GM12878 (cell line): ENCODE measurements around the gene PHRF1. TPM values are rescaled to one million over a fixed set of nuclear protein-coding genes. Genes with fewer than 3 reads are reported as not detected.
A peak's percentile ranks its signal among the peaks of the same experiment; 100 is the strongest.

Experiments
- ATAC-seq: fragments of 200-7000 bp; cut with Tn5 transposase; 3 replicates; pipeline ENCODE4 v1.9.1; 2020; ENCODE audit warnings: mild to moderate bottlenecking, moderate library complexity
- Bru-seq: library from RNA; stranded (reverse); fragments of 400-500 nt; gene quantifications from one replicate; lab custom pipeline; 2021; lab: Mats Ljungman, UMichigan
- BruChase-seq, 2 experiments: library from RNA; stranded (reverse); fragments of 400-500 nt; gene quantifications; one replicate each; lab custom pipeline; 2021; lab: Mats Ljungman, UMichigan
- BruUV-seq: library from RNA; stranded (reverse); fragments of 400-500 nt; replicated peaks from 2 replicates; lab custom pipeline; 2021; lab: Mats Ljungman, UMichigan
- CTCF ChIA-PET: fragments of 300-600 bp; sonication (Branson Sonifier 250); formaldehyde crosslinking; extraction: SDS; loops from one replicate; lab custom pipeline; 2021; ENCODE audit warnings: inconsistent platforms; lab: Yijun Ruan, JAX
- POLR2A ChIA-PET: fragments of 350-600 bp; formaldehyde crosslinking; extraction: SDS; loops from one replicate; lab custom pipeline; 2021; ENCODE audit warnings: inconsistent platforms; lab: Charles Lee
- RAD21 ChIA-PET: fragments of 300-600 bp; sonication (Branson Sonifier 250); formaldehyde crosslinking; loops from one replicate; lab custom pipeline; 2023; ENCODE audit warnings: antibody characterized with exemption; ENCODE audit not compliant: unreplicated experiment; lab: Charles Lee
- SMC1A ChIA-PET: fragments of 300-600 bp; sonication (Branson Sonifier 250); formaldehyde crosslinking; loops from one replicate; lab custom pipeline; 2023; ENCODE audit not compliant: unreplicated experiment, uncharacterized antibody; lab: Charles Lee
- DNase-seq: peaks from one replicate; pipeline ENCODE4 v3.0.0-alpha.2; 2011; ENCODE audit warnings: low read depth, low spot score
- FAIRE-seq: peaks from 3 replicates; lab custom pipeline; 2011; peaks lifted over from hg19 to GRCh38; lab: Jason Lieb, UNC
- H2AFZ ChIP-seq: 2 replicates; pipeline ENCODE4 v1.6.0; 2011; ENCODE audit warnings: low read depth, low read length, control low read depth; ENCODE audit not compliant: control insufficient read depth
- H3K27ac ChIP-seq: 2 replicates; pipeline ENCODE4 v1.5.1; 2011; ENCODE audit warnings: control low read depth; ENCODE audit not compliant: control insufficient read depth, insufficient read depth
- H3K27me3 ChIP-seq, 2 experiments: replicated peaks in 1 of 2; 2 replicates each; pipeline versions ENCODE4 v1.6.0 to v1.6.1; 2011; ENCODE audit warnings: low read length in 1 of 2; ENCODE audit not compliant: control insufficient read depth in 2 of 2, insufficient read depth in 2 of 2
- H3K36me3 ChIP-seq, 2 experiments: 2 replicates each; pipeline ENCODE4 v1.5.1; 2011; ENCODE audit warnings: low read length in 1 of 2; ENCODE audit not compliant: control insufficient read depth in 2 of 2, insufficient read depth in 2 of 2
- H3K4me1 ChIP-seq: 2 replicates; pipeline ENCODE4 v1.6.1; 2011; ENCODE audit warnings: mild to moderate bottlenecking, low read length, moderate library complexity, mixed read lengths; ENCODE audit not compliant: control insufficient read depth, insufficient read depth
- H3K4me2 ChIP-seq: 2 replicates; pipeline ENCODE4 v1.6.0; 2011; ENCODE audit warnings: control low read depth; ENCODE audit not compliant: control insufficient read depth, insufficient read depth
- H3K4me3 ChIP-seq: fragments of 200-600 bp; sonication (generic); 2 replicates; pipeline ENCODE4 v1.5.1; 2016
- H3K79me2 ChIP-seq: 2 replicates; pipeline ENCODE4 v1.6.0; 2011; ENCODE audit warnings: low read length; ENCODE audit not compliant: control insufficient read depth, insufficient read depth
- H3K9ac ChIP-seq: 2 replicates; pipeline ENCODE4 v1.8.0; 2011; ENCODE audit warnings: low read length, control low read depth, mixed read lengths; ENCODE audit not compliant: control insufficient read depth, insufficient read depth
- H3K9me3 ChIP-seq: replicated peaks from 3 replicates; pipeline ENCODE4 v1.5.1; 2011; ENCODE audit warnings: mild to moderate bottlenecking, low read length; ENCODE audit not compliant: control insufficient read depth, insufficient read depth
- H4K20me1 ChIP-seq: 2 replicates; pipeline ENCODE4 v1.6.0; 2011; ENCODE audit not compliant: control insufficient read depth, insufficient read depth
- BHLHE40 ChIP-seq, 2 experiments: fragments of 450-650 bp in 1 of 2; IDR thresholded peaks; 2 replicates each; pipeline ENCODE4 v1.6.1; 2011 to 2017; ENCODE audit warnings: low read depth in 2 of 2, borderline replicate concordance in 1 of 2, improper control_type of control experiment in 1 of 2, low read length in 1 of 2, mild to moderate bottlenecking in 1 of 2
- CHD4 ChIP-seq: fragments of 200-600 bp; sonication (generic); IDR thresholded peaks from 2 replicates; pipeline ENCODE4 v1.6.1; 2016; ENCODE audit warnings: mild to moderate bottlenecking
- MLLT1 ChIP-seq: fragments of 450-650 bp; IDR thresholded peaks from 2 replicates; pipeline ENCODE4 v1.6.1; 2016; ENCODE audit warnings: mild to moderate bottlenecking
- NBN ChIP-seq: fragments of 450-650 bp; IDR thresholded peaks from 2 replicates; pipeline ENCODE4 v1.6.1; 2016
- RAD51 ChIP-seq: fragments of 450-650 bp; IDR thresholded peaks from 2 replicates; pipeline ENCODE4 v1.6.1; 2016; ENCODE audit warnings: moderate library complexity, mild to moderate bottlenecking, inconsistent platforms
- RB1 ChIP-seq: fragments of 450-650 bp; formaldehyde crosslinking; IDR thresholded peaks from 2 replicates; pipeline ENCODE4 v1.6.1; 2017; ENCODE audit warnings: mild to moderate bottlenecking, borderline replicate concordance
- RELB ChIP-seq: fragments of 450-650 bp; IDR thresholded peaks from 2 replicates; pipeline ENCODE4 v1.6.1; 2017; ENCODE audit warnings: low read depth, mild to moderate bottlenecking, moderate library complexity
- TAF1 ChIP-seq: IDR thresholded peaks from 2 replicates; pipeline ENCODE4 v1.6.1; 2011; ENCODE audit warnings: mild to moderate bottlenecking, low read depth, low read length, borderline replicate concordance
- ZSCAN29 ChIP-seq: fragments of 450-650 bp; IDR thresholded peaks from 2 replicates; pipeline ENCODE4 v1.6.1; 2017; ENCODE audit warnings: mild to moderate bottlenecking, moderate library complexity
- WGBS: methylation state at CpG from one replicate; pipeline ENCODE4 v1.1.6; 2016; ENCODE audit warnings: low lambda C conversion rate; ENCODE audit not compliant: insufficient replicate concordance, insufficient coverage; ENCODE audit errors: missing lambda C conversion rate; 5-methylcytosine and 5-hydroxymethylcytosine counted together
- in situ Hi-C: fragments of 300-500 bp; cut with MboI; formaldehyde crosslinking; loops from 9 replicates; pipeline ENCODE4 v1.14.3; 2018; ENCODE audit warnings: mixed read lengths
- intact Hi-C: fragments of 100-400 bp; cut with micrococcal nuclease; formaldehyde crosslinking; loops from one replicate; pipeline ENCODE4 v1.14.2; 2022; ENCODE audit not compliant: unreplicated experiment
- long read RNA-seq, 2 experiments: library from polyadenylated mRNA; unstranded; transcript quantifications; one replicate each; pipeline ENCODE4 v2.0.0, GENCODE V29; 2019 to 2020
- polyA minus RNA-seq, 3 experiments: library from RNA; depleted of rRNA, polyadenylated mRNA; stranded (reverse); fragments of >200 nt; gene quantifications; 2 replicates each; pipeline ENCODE4 v1.2.3, GENCODE V29; 2011
- polyA plus RNA-seq, 11 experiments: library from polyadenylated mRNA; depleted of rRNA in 4 of 11; unstranded in 6 of 11; stranded (reverse) in 5 of 11; fragments of >200 nt; fragmentation: Nextera tagmentation in 4 of 11; fragmentation: Illumina TruSeq in 1 of 11; extraction: Ambion mirVana in 4 of 11; extraction: Trizol in 1 of 11; gene quantifications; 1 replicate in 1 of 11; 2 replicates in 10 of 11; pipeline versions ENCODE4 v1.2.1 to v1.2.3, GENCODE V29; 2011 to 2016; ENCODE audit warnings: inconsistent platforms in 2 of 11, missing spikeins in 2 of 11, low read depth in 1 of 11
- total RNA-seq, 4 experiments: library from RNA; depleted of rRNA in 3 of 4; stranded (reverse); fragments of >200 nt in 3 of 4; fragmentation: Illumina TruSeq in 1 of 4; extraction: Trizol in 1 of 4; gene quantifications; 2 replicates each; pipeline versions ENCODE4 v1.2.1 to v1.2.3, GENCODE V29; 2013 to 2021
- TF ChIP-seq, protein P1 (sequence below): fragments of 450-650 bp; IDR thresholded peaks from 2 replicates; pipeline ENCODE4 v1.6.1; 2018; ENCODE audit warnings: borderline replicate concordance, mild to moderate bottlenecking; ENCODE audit not compliant: partially characterized antibody

PHRF1 gene
- total RNA-seq (2013; cell fraction: nucleolus; rRNA removed): 65.8 and 74.9 TPM in 2 replicates
- total RNA-seq (2014; rRNA removed): 19.2 and 22.0 TPM in 2 replicates
- 8.8 and 11.1 TPM in 2 replicates for total RNA-seq (2014; rRNA removed; fragmentation: Illumina TruSeq; extraction: Trizol)
- 39.4 and 43.5 TPM in 2 replicates for total RNA-seq (2021)
- 4.2 TPM for polyA plus RNA-seq (2011; ENCODE audit: low read depth)
- 4.9 and 11.7 TPM in 2 replicates for polyA plus RNA-seq (2011; rRNA removed)
- polyA plus RNA-seq (2011; cell fraction: cytosol; rRNA removed): 11.7 and 18.5 TPM in 2 replicates
- 44.2 and 63.2 TPM in 2 replicates for polyA plus RNA-seq (2011; cell fraction: nucleus; rRNA removed)
- 16.1 TPM in 2 replicates for polyA plus RNA-seq (2012)
- 2.4 and 8.0 TPM in 2 replicates for polyA plus RNA-seq (2014; fragmentation: Illumina TruSeq; extraction: Trizol)
- polyA plus RNA-seq (2014; fragmentation: Nextera tagmentation; extraction: Ambion mirVana): under 1 TPM; 0.13 to 0.42 TPM
- 23.4 and 28.2 TPM in 2 replicates for polyA plus RNA-seq (2014; rRNA removed)
- 10 to 100 TPM; 18.5 to 21.7 TPM for polyA plus RNA-seq (2016; fragmentation: Nextera tagmentation; extraction: Ambion mirVana)
- 9.5 and 17.9 TPM in 2 replicates for polyA minus RNA-seq (2011; rRNA and poly(A)+ RNA removed)
- 12.8 and 12.9 TPM in 2 replicates for polyA minus RNA-seq (2011; cell fraction: cytosol; rRNA and poly(A)+ RNA removed)
- polyA minus RNA-seq (2011; cell fraction: nucleus; rRNA and poly(A)+ RNA removed): 14.7 and 27.1 TPM in 2 replicates
- Bru-seq, nascent RNA: percentile 76 among the genes with signal in this experiment
- percentile 90 among the genes with signal in this experiment for BruChase-seq, experiment 1, labeled RNA remaining after a 6-hour chase
- percentile 87 among the genes with signal in this experiment for BruChase-seq, experiment 2, labeled RNA remaining after a 2-hour chase
- long read RNA-seq, experiment 1, full-length matches to known transcripts: 3 of 10 reads
- long read RNA-seq, experiment 1, partial matches to known transcripts: 5 of 10 reads
- long read RNA-seq, experiment 1, other reads (novel, unspliced or antisense): 2 of 10 reads
- long read RNA-seq, experiment 2, partial matches to known transcripts: 5 of 5 reads
- long read RNA-seq, experiment 2, other reads (novel, unspliced or antisense): 0 of 5 reads

DNA sequence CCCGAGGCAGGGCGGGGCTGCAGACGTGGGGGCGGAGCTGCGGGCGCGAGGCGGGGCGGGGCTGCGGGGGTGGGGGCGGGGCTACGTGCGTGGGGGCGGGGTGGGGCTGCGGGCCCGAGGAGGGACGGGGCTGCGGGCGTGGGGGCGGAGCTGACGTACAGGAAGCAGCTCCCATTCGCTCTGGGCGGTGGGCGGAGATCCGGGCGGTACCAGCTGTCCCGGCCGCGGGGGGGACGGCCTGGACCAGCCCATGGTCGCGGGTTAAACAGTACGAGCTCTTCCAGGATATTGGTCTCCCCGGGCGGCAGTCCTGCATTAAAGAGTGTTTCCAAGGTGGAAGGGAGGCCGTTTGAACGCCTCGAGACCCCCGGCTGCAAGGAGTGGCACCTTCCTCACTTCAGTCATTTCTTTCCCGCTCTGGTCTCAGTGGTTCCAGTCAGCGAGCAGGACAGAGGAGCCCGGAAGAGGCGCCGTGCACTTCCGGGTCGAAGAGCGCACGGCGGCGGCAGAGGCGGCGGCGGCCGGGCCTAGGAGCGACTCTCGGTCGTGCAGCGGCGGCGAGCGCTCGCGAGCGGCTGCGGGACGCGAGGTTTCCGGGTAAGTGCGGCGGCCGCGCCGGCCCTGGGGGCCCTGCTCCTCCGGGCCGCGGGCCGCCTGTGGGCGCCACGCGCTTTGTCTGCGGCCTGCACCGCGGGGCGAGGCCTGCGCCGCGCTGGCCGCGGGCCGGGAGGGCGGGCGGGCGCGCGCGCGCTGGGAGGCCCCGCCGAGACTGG lies at the start of gene PHRF1:
Gene PHRF1 (plus strand): TSS at position 475 of the 773 bp plus-strand sequence. CDS start 5,043 bp downstream, outside the sequence.
- peak within 1 kb of the TSS; percentile 99 for H3K9ac ChIP-seq
- in situ Hi-C loops: no loop called here
- H3K79me2 ChIP-seq: peaks cover 45% of the 10 kb centered on the region
- peak within 1 kb of the TSS; percentile 100 for H2AFZ ChIP-seq
- under 1% methylated on average over 41 of the region's 99 CpGs for WGBS
- SMC1A ChIA-PET: interaction anchor here (0.7 to 0.9 kb wide), 3 partner anchors 38 to 120 kb away, joined by 3 read pairs; partner anchors contain the start of genes HRAS and TMEM80
- POLR2A ChIA-PET: interaction anchor here (0.7 to 1.2 kb wide), 11 partner anchors 11 to 150 kb away, joined by 3 to 15 read pairs (median 4); partner anchors contain the start of genes DEAF1, HRAS, IRF7 and LRRC56
- DNase-seq (peak; percentile 66), FAIRE-seq (peak; percentile 96), ATAC-seq (peak; percentile 95)
- H3K4me1 ChIP-seq: peaks cover 16% of the 10 kb centered on the region
- peak within 1 kb of the TSS; percentile 100 for H3K27ac ChIP-seq
- peaks cover under 1 to 2% of the 10 kb centered on the region in 2 experiments for H3K36me3 ChIP-seq
- CTCF ChIA-PET: interaction anchor here (0.7 to 1.5 kb wide), 4 partner anchors 40 to 148 kb away, joined by 3 to 6 read pairs (median 4); partner anchors contain the start of gene HRAS
- intact Hi-C loops: no loop called here
- H3K27me3 ChIP-seq: peaks cover 0 to 3% of the 10 kb centered on the region in 2 experiments; a peak in 2 of 4 replicates
- peak within 1 kb of the TSS; percentile 97 for H3K4me2 ChIP-seq
- peaks cover 28% of the 10 kb centered on the region for H4K20me1 ChIP-seq
- no TSS peak for BruUV-seq
- RAD21 ChIA-PET: interaction anchor here (0.7 to 1.5 kb wide), 7 partner anchors 20 to 150 kb away, joined by 3 to 6 read pairs (median 5); partner anchors contain the start of genes DEAF1, HRAS and TMEM80
- no peaks in the 10 kb centered on the region for H3K9me3 ChIP-seq
- H3K4me3 ChIP-seq: peak within 1 kb of the TSS; percentile 86
- TF ChIP-seq CHD4 (no peak), BHLHE40 (IDR thresholded peaks at IDR 0.05; ENCODE audit: borderline replicate concordance in 1 of 2, low read depth in 2 of 2, low read length in 1 of 2) (peak; percentile 99), RAD51 (no peak), TAF1 (peak; percentile 97), RELB (peak; percentile 95), NBN (peak; percentile 98), MLLT1 (peak; percentile 95), RB1 (peak; percentile 100), ZSCAN29 (peak; percentile 44; the same call in 1 of the 2 replicates)
- TF ChIP-seq, protein P1, sequence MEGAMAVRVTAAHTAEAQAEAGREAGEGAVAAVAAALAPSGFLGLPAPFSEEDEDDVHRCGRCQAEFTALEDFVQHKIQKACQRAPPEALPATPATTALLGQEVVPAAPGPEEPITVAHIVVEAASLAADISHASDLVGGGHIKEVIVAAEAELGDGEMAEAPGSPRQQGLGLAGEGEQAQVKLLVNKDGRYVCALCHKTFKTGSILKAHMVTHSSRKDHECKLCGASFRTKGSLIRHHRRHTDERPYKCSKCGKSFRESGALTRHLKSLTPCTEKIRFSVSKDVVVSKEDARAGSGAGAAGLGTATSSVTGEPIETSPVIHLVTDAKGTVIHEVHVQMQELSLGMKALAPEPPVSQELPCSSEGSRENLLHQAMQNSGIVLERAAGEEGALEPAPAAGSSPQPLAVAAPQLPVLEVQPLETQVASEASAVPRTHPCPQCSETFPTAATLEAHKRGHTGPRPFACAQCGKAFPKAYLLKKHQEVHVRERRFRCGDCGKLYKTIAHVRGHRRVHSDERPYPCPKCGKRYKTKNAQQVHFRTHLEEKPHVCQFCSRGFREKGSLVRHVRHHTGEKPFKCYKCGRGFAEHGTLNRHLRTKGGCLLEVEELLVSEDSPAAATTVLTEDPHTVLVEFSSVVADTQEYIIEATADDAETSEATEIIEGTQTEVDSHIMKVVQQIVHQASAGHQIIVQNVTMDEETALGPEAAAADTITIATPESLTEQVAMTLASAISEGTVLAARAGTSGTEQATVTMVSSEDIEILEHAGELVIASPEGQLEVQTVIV: peak; percentile 91
